Adipocyte (in vitro differentiated cells): Measurements from ENCODE around the gene KRT81.

Source experiments
- DNase-seq: peaks from one replicate; pipeline ENCODE4 v3.0.0-alpha.2; 2015; ENCODE audit warnings: low read depth
- H3K27me3 ChIP-seq: replicated peaks from 2 replicates; pipeline ENCODE4 v1.7.0; 2013; ENCODE audit warnings: mild to moderate bottlenecking, low read length, moderate library complexity; ENCODE audit not compliant: control insufficient read depth, insufficient read depth
- H3K36me3 ChIP-seq: 2 replicates; pipeline ENCODE4 v1.7.0; 2013; ENCODE audit warnings: low read length, mild to moderate bottlenecking, moderate library complexity; ENCODE audit not compliant: control insufficient read depth, insufficient read depth, severe bottlenecking
- H3K4me1 ChIP-seq: 2 replicates; pipeline ENCODE4 v1.7.0; 2013; ENCODE audit warnings: mild to moderate bottlenecking, low read length, moderate library complexity; ENCODE audit not compliant: control insufficient read depth, insufficient read depth
- H3K4me3 ChIP-seq: 2 replicates; pipeline ENCODE4 v1.7.0; 2013; ENCODE audit warnings: mild to moderate bottlenecking, low read length, moderate library complexity
- H3K9ac ChIP-seq: 2 replicates; pipeline ENCODE4 v1.7.0; 2013; ENCODE audit warnings: mild to moderate bottlenecking, low read length, moderate library complexity
- H3K9me3 ChIP-seq: 2 replicates; pipeline ENCODE4 v1.7.0; 2013; ENCODE audit warnings: mild to moderate bottlenecking, low read length, moderate library complexity; ENCODE audit not compliant: control insufficient read depth

KRT81 gene

DNA sequence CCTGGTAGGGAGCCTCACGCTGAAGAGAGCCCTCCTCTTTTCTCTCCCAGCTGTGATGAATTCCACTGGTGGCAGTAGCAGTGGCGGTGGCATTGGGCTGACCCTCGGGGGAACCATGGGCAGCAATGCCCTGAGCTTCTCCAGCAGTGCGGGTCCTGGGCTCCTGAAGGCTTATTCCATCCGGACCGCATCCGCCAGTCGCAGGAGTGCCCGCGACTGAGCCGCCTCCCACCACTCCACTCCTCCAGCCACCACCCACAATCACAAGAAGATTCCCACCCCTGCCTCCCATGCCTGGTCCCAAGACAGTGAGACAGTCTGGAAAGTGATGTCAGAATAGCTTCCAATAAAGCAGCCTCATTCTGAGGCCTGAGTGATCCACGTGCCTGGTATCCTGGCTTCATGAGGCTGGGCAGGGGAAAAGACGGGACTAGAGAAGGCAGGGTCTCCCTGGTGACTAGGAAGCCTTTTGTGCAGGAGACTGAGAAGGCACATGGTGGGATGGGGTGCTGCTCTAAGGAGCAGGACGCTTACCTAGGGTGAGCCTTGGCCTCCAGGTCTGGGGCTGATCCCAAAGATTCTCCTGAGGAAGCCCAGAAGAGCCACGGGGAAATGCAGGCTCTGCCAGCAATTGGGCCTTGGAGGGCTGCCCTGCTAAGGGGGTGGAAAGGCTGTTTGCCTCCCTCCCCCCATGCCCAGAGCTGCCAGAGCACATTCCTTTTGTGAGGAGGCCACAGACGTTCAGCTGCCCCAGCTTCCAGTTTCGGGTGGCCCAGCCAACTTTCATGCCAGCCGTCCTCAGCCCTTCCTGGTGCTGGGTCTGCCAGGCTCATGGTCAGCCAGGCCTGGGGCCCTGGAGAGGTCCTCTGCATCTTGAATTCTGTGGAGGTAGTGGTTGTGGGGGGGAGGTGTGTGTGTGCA, 42.5 kb downstream of the KRT81 start:
- H3K4me3 ChIP-seq: no peak overlapping the region
- peaks cover 2% of the 10 kb centered on the region for H3K27me3 ChIP-seq
- H3K9me3 ChIP-seq: no peaks in the 10 kb centered on the region
- DNase-seq: peak; percentile 42
- H3K9ac ChIP-seq: no peak overlapping the region
- H3K4me1 ChIP-seq: peaks cover 33% of the 10 kb centered on the region
- no peaks in the 10 kb centered on the region for H3K36me3 ChIP-seq

DNA sequence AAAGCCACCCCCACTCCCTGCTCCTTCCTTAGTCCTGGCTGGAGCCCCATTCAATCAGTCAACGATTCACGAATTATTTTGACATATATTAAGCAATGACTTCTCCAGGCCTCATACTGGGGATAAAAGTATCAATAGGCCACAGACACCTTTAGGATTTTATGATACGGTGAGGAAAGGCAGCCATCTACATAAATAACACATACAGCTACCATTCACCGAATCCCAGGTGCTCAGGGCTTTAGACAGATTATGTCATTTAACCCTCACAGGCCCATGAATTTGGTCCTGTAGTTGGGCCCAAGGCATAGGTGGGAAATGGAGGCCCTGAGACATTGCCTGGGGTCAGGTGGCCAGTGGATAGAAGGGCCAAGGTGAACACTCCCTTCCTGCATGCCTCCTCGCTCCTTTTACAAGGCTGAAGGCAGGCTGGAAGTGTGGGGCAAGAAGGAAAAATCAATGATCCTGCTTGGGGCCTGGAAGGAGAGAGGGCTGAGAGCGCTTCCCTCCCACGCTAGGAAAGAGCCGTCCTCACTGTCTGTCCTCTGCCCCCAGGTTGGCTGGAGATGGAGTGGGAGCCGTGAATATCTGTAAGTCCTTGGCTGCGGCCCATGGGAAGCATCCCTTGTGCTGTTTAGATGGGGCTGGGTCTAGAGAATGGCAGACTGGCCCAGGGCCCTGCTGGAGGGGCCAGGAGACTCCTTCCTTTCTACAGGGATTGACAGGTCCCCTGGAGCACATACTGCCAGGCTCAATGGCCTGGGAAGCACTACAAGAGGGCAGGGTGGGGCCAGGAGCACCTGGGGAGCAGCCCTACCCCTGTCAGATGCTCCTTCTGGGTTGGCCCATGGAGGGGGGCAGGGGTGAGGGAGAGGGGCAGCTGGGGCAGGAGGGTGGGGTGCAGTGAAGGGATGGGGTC, 43.5 kb downstream of the KRT81 start:
- Histone ChIP-seq H3K9ac (no peak overlapping the region), H3K9me3 (no peaks in the 10 kb centered on the region), H3K27me3 (no peaks in the 10 kb centered on the region), H3K36me3 (no peaks in the 10 kb centered on the region), H3K4me3 (no peak overlapping the region), H3K4me1 (peaks cover 42% of the 10 kb centered on the region)
- no peak for DNase-seq

DNA sequence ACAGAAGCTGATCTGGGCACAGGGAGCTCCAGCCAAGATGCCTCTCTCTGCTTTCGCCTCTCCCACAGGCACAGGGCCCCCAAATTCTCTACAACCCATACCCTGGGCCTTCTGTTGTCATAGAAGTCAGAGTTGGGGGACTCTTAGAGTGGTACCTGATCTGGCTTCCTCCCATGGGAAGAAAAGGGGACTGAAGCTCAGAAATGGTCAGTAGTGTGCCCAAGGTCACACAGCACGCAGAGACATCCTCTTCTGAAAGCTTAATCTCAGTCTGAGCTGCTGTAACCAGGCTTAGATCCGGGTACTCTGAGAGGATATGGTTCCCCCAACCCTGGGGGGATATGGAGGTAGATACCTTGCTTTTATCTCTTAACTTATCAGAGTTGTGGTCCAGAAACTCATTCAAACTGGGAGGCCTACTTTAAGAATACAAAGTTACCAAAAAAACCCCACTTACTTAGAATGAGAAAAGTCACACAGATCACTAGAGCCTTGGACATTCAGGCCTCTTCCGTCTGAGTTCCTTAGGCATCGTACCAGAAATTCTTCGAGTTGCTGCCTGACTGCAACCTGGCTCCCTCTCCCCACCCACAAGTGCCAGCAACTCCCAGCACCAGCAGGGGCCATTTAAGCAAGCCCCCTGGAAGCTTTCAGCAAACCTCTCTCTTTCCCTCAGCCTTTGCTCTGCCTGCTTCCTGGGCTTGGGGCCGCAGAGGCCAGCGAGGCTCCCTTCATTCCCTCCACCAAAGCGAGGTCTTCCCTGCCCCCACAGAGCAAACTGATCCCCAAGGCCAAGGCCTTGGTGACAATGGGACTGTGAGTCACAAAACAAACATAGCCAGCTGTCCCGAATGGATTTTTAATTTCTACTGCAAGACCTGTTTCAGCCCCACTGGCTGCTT, 44.4 kb downstream of the KRT81 start:
- DNase-seq: no peak
- no peaks in the 10 kb centered on the region for H3K36me3 ChIP-seq
- H3K4me1 ChIP-seq: peaks cover 43% of the 10 kb centered on the region

DNA sequence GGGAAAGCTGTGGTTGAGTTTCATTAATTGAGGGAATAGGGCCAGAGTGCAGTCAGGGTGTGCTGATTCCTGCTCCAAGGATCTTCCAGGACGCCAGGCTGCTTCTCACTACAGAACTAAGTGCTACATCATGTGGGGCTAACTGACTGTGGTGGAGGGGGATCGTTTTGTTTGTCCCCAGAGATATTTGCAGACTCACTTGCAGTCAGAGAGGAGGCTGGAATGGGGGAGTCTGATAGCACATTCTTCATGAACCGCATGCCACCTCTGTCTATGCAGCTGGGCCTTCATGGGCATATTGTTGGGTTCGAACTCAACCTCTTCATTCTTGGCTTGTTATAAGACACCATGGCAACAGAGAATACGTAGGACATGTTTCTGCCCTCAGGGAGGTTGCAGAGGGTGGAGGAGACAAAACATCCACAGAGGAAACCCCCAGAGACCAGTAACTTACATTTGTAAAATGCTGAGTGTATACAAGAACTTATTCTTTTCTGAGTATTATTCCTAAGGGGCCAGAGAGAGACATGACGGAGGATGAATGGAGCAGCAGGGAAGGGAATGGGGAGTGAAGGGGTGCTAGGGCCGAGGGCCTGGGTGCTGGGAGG, 45.3 kb downstream of the KRT81 start:
- DNase-seq: no peak
- Histone ChIP-seq H3K27me3 (no peaks in the 10 kb centered on the region), H3K9ac (no peak overlapping the region), H3K36me3 (no peaks in the 10 kb centered on the region), H3K4me1 (peaks cover 43% of the 10 kb centered on the region), H3K9me3 (no peaks in the 10 kb centered on the region), H3K4me3 (no peak overlapping the region)

More for the DNA sequence above, 44.4 kb downstream of the KRT81 start:
- Histone ChIP-seq H3K9me3 (no peaks in the 10 kb centered on the region), H3K9ac (peak overlapping the region; percentile 10), H3K27me3 (no peaks in the 10 kb centered on the region), H3K4me3 (no peak overlapping the region)

DNA sequence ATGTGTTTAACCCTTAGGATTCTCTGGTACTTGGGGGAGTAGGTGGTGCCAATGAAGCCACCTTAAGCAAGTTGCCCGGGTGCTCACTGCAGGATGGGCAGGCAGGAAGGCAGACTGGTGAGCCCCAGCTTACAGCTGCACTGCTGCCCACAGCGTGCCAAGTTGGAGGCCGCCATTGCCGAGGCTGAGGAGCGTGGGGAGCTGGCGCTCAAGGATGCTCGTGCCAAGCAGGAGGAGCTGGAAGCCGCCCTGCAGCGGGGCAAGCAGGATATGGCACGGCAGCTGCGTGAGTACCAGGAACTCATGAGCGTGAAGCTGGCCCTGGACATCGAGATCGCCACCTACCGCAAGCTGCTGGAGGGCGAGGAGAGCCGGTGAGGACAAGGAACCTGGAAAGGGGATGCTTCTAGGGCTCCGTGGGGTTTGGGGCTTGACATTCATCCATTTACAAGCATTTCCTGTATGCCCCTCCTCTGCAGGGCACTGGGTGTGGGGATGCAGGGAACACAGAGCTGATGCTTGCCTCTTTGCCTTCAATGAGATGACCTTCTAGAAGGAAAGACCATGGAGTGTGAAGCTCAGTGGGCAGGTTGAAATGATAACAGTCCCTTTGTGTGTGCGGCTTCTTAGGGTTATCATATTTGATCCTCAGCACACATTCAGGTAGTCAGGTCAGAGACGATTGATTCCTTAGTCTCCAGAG, 45.9 kb downstream of the KRT81 start:
- Histone ChIP-seq H3K27me3 (no peaks in the 10 kb centered on the region), H3K4me3 (no peak overlapping the region), H3K36me3 (no peaks in the 10 kb centered on the region), H3K9me3 (no peaks in the 10 kb centered on the region), H3K4me1 (peaks cover 43% of the 10 kb centered on the region), H3K9ac (no peak overlapping the region)
- no peak for DNase-seq

DNA sequence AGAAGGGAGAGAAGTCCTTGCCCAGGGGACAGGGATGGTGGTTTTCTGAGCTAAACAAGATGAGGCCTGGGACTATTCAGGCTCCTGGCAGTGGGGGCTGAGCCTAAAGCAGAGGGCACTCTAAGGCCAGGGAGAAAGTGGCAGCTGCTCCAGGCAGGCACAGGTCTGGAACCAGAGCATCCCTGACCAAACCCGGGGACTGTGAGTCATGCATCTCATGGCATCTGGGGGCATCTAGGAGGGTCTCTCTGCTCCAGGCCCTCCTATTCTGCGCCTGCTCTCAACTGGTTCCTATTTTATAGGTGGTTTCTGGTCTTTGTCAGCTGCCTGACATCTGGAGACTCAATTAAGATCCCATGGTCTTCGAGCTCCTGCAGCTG, 46.7 kb downstream of the KRT81 start:
- H3K9me3 ChIP-seq: no peaks in the 10 kb centered on the region
- peak; percentile 40 for DNase-seq
- no peaks in the 10 kb centered on the region for H3K36me3 ChIP-seq
- H3K4me1 ChIP-seq: peaks cover 43% of the 10 kb centered on the region
- H3K9ac ChIP-seq: peak overlapping the region; percentile 47
- peak overlapping the region; percentile 25 for H3K4me3 ChIP-seq
- H3K27me3 ChIP-seq: no peaks in the 10 kb centered on the region

DNA sequence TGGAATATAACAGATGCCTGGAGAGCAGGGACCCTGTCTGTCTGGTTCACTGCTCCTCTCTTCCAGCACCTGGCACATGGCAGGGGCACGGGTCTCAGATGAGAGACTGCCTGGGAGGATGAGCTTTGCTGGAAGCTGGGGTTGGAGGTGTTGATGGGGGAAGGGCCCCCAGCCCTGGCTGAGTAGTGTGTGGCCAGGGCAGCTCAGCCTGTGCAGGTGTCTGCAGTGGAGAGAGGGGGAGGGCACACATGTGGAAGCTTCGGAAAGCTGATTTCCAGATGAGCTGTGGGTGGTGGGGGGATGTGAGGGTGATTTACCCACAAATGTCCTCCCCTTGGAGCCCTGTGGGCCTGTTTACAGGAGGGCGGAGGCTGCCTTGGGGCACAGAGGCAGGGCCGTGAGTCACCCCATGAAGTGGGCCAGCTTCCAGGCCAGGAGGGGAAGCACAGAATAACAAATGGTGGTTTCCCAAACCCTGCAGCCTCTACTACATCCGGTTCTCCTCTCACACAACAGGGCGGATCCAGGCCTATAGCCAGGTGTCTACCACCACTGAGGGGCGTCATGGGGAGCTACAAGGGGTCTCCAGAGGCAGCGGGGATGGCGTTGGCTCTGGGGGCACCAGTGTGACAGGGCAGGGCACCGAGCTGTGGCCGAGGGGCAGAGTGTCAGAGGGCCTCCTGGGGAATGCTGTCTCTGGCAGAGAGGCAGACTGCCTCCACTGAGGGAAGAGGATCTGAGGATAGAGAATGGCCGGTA, 47.3 kb downstream of the KRT81 start:
- peak; percentile 93 for DNase-seq
- H3K4me1 ChIP-seq: peaks cover 44% of the 10 kb centered on the region
- H3K27me3 ChIP-seq: no peaks in the 10 kb centered on the region
- no peaks in the 10 kb centered on the region for H3K36me3 ChIP-seq
- H3K9me3 ChIP-seq: no peaks in the 10 kb centered on the region
- H3K4me3 ChIP-seq: peak overlapping the region; percentile 25
- H3K9ac ChIP-seq: peak overlapping the region; percentile 47

DNA sequence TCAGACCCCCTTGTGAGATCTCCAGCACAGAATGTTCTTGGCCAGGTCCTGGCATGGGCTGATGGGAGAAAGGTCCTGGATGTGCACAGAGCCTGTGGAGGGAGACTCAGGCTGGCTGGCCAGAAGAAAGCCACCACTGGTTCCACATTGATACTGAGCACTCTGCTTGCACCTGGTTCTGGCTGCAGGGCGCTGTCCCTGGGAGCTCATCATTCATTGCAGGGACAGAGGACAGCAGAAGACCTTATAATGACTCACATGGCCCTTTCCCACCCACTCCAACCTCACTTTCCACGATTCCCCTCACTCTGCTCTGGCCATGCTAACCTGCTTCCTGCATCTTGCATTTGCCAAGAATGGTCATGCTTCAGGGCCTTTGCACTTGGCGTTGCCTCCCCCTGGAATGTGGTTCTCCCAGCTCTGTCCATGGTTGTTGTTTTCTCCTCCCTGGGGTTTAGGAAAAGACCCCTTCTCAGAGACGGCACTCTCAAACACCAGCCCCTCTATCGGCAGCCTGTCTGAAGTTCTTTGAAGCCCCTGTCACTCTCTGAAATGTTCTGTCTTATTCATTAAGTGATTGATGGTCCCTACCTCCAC, 48.0 kb downstream of the KRT81 start:
- Histone ChIP-seq H3K4me1 (peaks cover 44% of the 10 kb centered on the region), H3K4me3 (no peak overlapping the region), H3K27me3 (no peaks in the 10 kb centered on the region), H3K9me3 (no peaks in the 10 kb centered on the region), H3K9ac (peak overlapping the region; percentile 23), H3K36me3 (no peaks in the 10 kb centered on the region)
- peak; percentile 73 for DNase-seq

DNA sequence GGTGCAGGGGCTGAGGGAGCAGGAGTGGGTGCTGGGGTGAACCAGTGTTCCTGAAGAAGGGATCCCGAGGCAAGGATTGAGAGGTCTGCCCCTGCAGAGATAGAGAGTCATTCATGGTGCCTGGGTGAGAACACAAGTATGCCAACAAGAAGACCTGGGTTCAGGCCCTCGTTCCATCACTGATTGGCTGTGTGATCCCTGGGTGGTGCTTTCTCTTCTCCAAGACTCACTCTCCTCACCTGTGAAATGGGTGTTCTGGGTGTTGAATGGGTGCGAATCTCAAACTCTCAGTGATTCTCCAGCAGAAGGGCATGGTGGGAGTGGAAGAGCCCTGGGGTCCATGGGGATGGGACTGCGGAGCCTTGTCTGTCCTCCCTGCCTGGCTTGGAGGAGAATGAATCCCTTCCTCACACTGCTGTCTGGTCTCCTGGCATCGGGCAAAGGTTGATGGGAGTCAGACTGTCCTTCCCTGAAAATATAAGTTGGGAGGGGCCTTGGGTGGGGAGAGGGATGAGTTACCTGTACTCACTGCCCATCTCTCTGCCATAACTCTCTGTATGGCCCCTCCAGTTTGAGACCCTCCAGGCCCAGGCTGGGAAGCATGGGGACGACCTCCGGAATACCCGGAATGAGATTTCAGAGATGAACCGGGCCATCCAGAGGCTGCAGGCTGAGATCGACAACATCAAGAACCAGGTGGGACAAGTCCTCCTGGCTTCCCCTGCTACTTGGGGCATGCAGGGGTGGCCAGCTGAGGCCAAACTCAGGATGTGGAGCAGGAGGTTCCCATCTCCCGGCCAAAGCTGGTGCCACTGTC, 48.7 kb downstream of the KRT81 start:
- no peak for DNase-seq
- Histone ChIP-seq H3K4me3 (no peak overlapping the region), H3K9me3 (no peaks in the 10 kb centered on the region), H3K27me3 (no peaks in the 10 kb centered on the region), H3K9ac (no peak overlapping the region), H3K4me1 (peaks cover 47% of the 10 kb centered on the region), H3K36me3 (no peaks in the 10 kb centered on the region)
